NCI-H748 (cell line): ENCODE data around the gene TRUB1.

Source experiments
- DNase-seq: peaks from one replicate; lab custom pipeline; 2025; ENCODE audit not compliant: unreplicated experiment; lab: John Stamatoyannopoulos, UW

The TRUB1 gene

GRCh38 chr10:114973997-114974396 is 36.0 kb downstream of the TRUB1 start:
- no peak for DNase-seq

DNA sequence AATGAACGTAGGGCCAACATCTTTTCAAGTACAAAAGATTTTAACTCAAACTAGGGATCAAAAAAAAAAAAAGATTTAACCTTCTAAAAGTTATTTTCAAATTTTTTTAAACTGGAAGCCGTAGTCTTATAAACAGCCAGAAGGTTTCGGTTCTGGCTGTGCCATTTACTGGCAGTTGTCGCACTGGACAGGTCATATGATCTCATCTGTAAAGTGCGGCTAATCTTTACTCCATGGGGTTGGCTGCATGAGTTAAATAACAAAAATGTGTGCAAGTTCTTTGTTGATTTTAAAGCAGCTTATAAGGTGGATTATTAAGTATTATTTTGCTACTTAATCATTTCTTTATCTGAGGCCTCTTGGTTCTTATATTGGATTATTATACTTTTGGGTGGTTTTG is 36.6 kb downstream of the TRUB1 start:
- DNase-seq: no peak

DNA sequence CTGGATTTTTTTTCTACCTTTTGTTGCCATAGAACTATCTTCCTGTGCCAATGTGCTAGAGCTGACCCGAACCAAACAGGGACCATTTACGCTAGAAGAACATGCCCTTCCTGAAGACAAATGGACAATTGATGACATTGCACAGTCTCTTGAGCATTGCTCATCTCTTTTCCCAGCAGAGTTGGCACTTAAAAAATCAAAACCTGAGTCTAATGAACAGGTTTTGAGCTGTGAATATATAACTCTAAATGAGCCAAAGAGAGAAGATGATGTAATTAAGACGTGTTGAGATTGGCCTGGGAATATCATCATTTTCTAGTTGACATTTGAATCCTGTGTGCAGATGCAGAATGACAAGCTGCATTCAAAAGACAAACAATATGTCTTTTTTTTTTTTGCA is 37.1 kb downstream of the TRUB1 start:
- no peak for DNase-seq

DNA sequence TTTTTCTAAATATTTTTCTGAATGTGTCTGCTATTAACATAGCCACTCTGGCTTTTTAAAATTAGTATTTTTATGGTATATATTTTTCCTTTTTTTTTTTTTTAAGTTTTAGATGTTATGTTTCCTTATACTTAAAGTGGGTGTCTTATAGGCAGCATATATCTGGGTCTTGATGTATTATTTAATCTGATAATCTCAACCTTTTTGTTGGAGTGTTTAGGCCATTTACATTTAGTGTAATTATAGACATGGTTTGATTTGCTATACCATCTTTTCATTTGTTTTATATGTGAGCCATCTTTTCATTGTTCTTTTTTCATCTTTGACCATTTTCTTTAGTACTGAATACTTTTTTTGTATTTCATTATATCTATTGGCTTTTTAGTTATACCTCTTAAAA is 45.0 kb downstream of the TRUB1 start:
- no peak for DNase-seq

DNA sequence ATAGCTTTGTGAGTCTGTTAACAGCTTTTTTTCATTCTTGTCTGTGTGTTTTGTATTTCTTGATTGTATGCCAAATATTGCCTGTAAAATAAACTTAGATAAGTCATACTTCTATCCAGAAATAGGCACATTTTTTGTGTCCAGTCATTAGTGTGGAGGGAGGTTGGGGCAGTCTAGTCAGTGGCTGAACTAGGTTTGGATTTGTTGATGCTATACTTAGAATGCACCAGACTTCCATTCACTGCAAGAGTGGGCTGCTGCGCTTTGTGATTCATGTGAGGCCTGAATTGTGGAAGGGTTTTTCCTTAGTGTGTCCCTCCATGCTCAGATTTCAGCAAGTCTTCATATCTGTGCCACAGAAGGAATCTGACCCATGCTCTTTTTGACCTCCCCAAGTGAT is 50.0 kb downstream of the TRUB1 start:
- DNase-seq: no peak

- DNase-seq: no peak
Measured at GRCh38 chr10:114990586-114990985, 52.6 kb downstream of the TRUB1 start.

- no peak for DNase-seq
Measured at GRCh38 chr10:114990991-114991390, 53.0 kb downstream of the TRUB1 start.

DNA sequence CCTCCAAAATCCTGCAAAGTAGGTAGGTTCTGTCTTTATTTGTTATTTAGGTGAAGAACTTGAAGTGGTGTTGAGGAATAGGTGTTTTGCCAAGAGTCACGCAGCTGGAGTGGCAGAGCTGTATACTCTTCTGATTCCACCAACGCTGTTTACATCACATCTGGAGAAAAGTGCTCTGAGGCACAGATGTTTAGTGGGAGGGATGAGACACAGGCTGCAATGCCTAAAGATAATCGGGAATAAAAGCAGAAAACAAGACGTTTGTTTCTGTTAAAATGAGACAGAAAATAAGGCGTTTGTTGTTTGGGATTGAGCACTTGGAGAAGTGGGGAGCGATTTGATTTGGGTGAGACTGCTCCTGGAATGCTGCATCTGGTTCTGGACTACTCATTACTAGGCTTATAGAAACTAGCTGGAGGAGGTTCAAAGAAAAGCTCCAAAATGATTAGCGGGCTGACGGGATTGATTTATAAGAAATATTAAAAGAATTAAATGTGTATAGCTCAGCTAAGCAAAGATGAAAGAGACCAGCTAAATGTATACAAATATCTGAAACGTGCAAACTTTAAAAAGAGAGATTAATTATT is 54.3 kb downstream of the TRUB1 start:
- no peak for DNase-seq

GRCh38 chr10:114995468-114996247 is 57.7 kb downstream of the TRUB1 start:
- DNase-seq: no peak

- no peak for DNase-seq
Measured at GRCh38 chr10:114996542-114996941, 58.5 kb downstream of the TRUB1 start.

GRCh38 chr10:114998993-114999392 is 61.0 kb downstream of the TRUB1 start:
- no peak for DNase-seq

- DNase-seq: no peak
Measured at GRCh38 chr10:115001506-115002381, 63.7 kb downstream of the TRUB1 start.

GRCh38 chr10:115003396-115003795 is 65.4 kb downstream of the TRUB1 start:
- DNase-seq: no peak

DNA sequence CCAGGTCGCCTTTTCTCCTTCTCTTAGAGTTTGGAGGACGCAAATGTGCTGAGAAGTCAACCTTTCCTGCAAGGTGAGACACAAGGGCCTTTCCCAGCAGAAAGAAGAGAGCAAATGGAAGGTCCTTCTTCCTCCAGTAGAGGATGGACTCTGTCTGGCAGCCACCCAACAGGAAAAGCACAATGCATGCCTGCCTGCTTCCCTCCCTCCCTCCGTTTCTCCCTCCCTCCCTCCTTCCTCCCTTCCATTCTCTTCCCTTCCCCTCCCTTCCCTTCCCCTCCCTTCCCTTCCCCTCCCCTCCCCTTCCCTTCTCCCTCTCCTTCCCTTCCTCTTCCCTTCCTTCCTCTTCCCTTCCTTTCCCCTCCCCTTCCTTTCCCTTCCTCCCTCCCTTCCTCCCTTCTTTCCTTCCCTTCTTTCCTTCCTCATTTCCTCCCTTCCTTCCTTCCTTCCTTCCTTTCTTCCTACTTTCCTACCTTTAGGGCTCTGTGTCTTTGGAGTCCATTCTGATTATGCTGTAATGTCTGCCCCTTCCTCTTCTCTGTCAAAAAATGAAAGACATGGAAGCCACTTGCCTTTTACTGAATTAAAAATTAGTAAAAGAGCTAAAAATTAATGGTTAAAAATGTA is 66.4 kb downstream of the TRUB1 start:
- no peak for DNase-seq

- DNase-seq: no peak
Measured at GRCh38 chr10:115005771-115006170, 67.8 kb downstream of the TRUB1 start.

DNA sequence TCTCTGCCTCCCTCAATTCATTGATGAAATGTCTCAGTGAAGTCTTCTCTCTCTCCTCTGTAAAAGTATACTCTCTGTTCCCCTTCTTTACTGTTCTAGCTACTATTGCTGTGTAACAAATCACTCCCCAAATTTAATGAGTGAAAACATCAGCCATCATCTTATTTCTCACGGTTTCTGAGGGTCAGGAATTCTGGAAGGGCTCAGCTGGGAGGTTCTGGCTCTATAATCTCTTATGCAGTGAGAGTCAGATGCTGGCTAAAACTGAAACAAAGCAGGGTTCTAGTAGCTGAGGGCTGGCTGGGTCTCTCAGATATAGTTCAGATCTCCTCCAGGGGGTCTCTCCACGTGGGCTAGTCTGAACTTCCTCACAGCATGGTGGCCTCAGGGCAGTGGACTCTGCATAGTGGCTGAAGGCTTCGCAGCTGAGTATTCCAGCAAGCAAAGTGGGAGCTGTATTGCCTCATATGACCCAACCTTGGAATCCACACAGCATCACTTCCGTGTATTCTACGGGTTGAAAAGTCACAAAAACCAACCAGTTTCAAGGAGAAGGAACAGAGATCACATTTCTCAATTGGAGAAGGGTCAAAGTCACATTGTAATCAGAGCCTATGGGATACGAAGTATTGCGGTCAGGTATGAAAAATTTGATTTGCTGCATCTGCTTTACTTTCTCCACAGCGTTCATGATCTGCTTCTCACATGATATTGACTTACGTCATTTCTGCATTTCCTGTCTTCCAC is 80.4 kb downstream of the TRUB1 start:
- no peak for DNase-seq

DNA sequence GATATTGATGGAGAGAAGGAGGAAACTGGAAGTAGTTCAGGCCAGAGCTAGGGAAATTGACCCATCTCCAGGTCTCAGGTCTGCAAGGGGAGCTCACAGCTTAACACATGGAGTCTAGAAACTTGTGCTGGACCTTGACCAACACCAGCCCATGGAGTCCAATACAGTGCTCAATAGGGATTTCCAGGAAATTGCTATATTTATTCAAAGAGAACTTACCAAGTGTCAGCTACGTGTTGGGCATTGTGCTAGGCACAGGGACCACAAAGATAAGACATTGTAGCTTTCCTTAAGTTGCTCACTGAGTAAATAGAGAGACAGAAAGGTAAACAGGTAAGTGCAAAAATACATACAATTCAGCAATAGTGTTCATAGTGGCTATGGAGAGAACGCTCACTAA is 82.5 kb downstream of the TRUB1 start:
- no peak for DNase-seq

DNA sequence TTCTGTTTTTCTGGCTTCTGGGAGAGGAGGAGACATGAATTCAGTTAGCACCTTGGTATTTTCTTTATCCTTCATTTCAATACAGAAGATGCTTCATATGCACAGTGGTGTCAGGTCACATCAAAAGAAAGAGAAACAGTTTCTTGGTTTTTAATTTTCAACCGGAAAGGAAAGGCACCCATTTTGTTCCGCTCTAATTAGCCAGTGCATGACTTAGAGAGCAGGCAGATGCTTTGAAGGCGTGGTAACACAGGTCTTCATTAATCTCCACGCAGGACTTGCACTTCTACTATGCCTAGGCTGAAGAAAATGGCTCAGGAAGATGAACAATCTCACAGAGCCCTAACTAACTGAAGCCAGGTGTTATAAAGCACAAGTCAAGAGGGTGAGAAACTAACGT is 84.7 kb downstream of the TRUB1 start:
- DNase-seq: no peak

- DNase-seq: no peak
Measured at GRCh38 chr10:115023715-115024114, 85.7 kb downstream of the TRUB1 start.

DNA sequence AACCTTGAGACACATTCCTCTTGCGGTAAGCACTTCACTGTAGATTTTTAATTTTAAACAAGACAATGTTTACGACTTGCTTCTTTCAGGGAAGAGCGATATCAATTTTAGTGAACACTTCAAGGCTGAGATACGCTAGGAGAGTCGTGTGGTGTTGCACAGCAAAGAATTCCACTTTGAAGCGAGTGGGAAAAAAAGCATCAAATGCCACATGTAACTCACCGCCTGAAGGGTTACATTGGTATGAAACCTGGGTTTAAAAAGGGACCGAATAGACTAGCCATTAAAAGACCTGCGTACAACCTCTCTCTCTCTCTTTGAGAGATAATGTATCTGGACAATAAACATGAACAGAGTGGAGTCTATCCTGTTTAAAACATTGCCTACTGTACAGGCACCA is 86.4 kb downstream of the TRUB1 start:
- DNase-seq: no peak
